Hepatocyte (in vitro differentiated cells): ENCODE data around the gene CABYR. TPM values are rescaled to one million over a fixed set of nuclear protein-coding genes. Genes with fewer than 3 reads are reported as not detected.

Source experiments
- DNase-seq: peaks from one replicate; pipeline ENCODE4 v3.0.0-alpha.2; 2016; ENCODE audit warnings: low spot score
- H2AFZ ChIP-seq: fragments of 200-600 bp; sonication (generic); 2 replicates; pipeline ENCODE4 v1.6.0; 2016; ENCODE audit warnings: antibody characterized with exemption, mild to moderate bottlenecking
- H3K27ac ChIP-seq: fragments of 200-600 bp; sonication (generic); 2 replicates; pipeline ENCODE4 v1.5.1; 2016; ENCODE audit warnings: mild to moderate bottlenecking
- H3K27me3 ChIP-seq: fragments of 200-600 bp; sonication (generic); 2 replicates; pipeline ENCODE4 v1.6.1; 2016
- H3K36me3 ChIP-seq: fragments of 200-600 bp; sonication (generic); replicated peaks from 2 replicates; pipeline ENCODE4 v1.5.1; 2016; ENCODE audit warnings: low read depth; ENCODE audit not compliant: insufficient read depth
- H3K4me1 ChIP-seq: fragments of 200-600 bp; sonication (generic); 2 replicates; pipeline ENCODE4 v1.5.1; 2016; ENCODE audit warnings: mild to moderate bottlenecking, moderate library complexity; ENCODE audit not compliant: insufficient read depth
- H3K4me2 ChIP-seq: fragments of 200-600 bp; sonication (generic); 2 replicates; pipeline ENCODE4 v1.6.0; 2016
- H3K4me3 ChIP-seq: fragments of 200-600 bp; sonication (generic); 2 replicates; pipeline ENCODE4 v1.5.1; 2016; ENCODE audit warnings: mild to moderate bottlenecking
- H3K79me2 ChIP-seq: fragments of 200-600 bp; sonication (generic); 2 replicates; pipeline ENCODE4 v1.6.0; 2017; ENCODE audit warnings: mild to moderate bottlenecking
- H3K9me2 ChIP-seq: fragments of 200-600 bp; sonication (generic); replicated peaks from 2 replicates; pipeline ENCODE4 v1.6.0; 2017; ENCODE audit warnings: mild to moderate bottlenecking; ENCODE audit not compliant: insufficient read depth
- H3K9me3 ChIP-seq: fragments of 200-600 bp; sonication (generic); 2 replicates; pipeline ENCODE4 v1.5.1; 2016; ENCODE audit warnings: low read depth, mild to moderate bottlenecking
- H4K20me1 ChIP-seq: fragments of 200-600 bp; sonication (generic); 2 replicates; pipeline ENCODE4 v1.6.0; 2016; ENCODE audit warnings: mild to moderate bottlenecking; ENCODE audit not compliant: insufficient read depth, poor library complexity, severe bottlenecking
- EZH2 ChIP-seq: fragments of 200-600 bp; sonication (generic); IDR thresholded peaks from 2 replicates; pipeline ENCODE4 v1.6.1; 2016; ENCODE audit warnings: antibody characterized with exemption, mild to moderate bottlenecking, borderline replicate concordance
- EZH2phosphoT487 ChIP-seq: fragments of 200-600 bp; sonication (generic); IDR thresholded peaks from one replicate; pipeline ENCODE4 v1.6.1; 2018; ENCODE audit warnings: antibody characterized with exemption, mild to moderate bottlenecking, low read depth, moderate library complexity; ENCODE audit not compliant: unreplicated experiment, severe bottlenecking
- WGBS: methylation state at CpG from one replicate; pipeline ENCODE4 v1.1.6; 2016; ENCODE audit warnings: low lambda C conversion rate; ENCODE audit errors: missing lambda C conversion rate; 5-methylcytosine and 5-hydroxymethylcytosine counted together
- polyA plus RNA-seq: library from polyadenylated mRNA; unstranded; fragments of >200 nt; fragmentation: Nextera tagmentation; extraction: Ambion mirVana; gene quantifications from 2 replicates; pipeline ENCODE4 v1.2.1, GENCODE V29; 2016
- total RNA-seq: library from RNA; depleted of rRNA; stranded (reverse); fragments of >200 nt; gene quantifications from 2 replicates; pipeline ENCODE4 v1.2.3, GENCODE V29; 2014
- TF ChIP-seq, protein P1 (sequence below): fragments of 200-600 bp; sonication (generic); IDR thresholded peaks from 2 replicates; pipeline ENCODE4 v1.5.1; 2016; ENCODE audit warnings: antibody characterized with exemption, mild to moderate bottlenecking; ENCODE audit not compliant: poor library complexity

Gene CABYR
- total and polyA plus RNA-seq, 2 experiments from 2014 or later: 3.6 to 5.3 TPM

DNA sequence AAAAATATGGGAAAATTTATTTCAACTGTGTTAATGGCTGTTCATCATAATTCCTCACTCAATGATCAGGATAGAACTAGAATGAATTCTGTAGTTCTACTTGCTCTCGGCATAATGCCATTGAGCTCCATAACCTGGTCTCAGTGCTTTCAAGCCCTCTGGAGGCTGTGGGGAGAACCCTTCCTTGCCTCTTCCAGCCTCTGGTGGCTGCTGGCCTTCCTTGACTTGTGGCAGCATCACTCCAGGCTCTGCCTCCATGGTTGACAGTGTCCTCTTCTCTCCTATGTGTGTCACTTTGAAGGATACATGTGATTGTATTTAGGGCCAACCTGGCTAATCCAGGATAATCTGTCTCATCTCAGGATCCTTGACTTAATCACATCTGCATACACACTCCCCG, 26.9 kb upstream of the CABYR start:
- Histone ChIP-seq H3K79me2 (no peaks in the 10 kb centered on the region), H3K27me3 (no peaks in the 10 kb centered on the region), H2AFZ (no peak overlapping the region), H3K27ac (peak overlapping the region; percentile 61), H3K4me1 (peaks cover 8% of the 10 kb centered on the region), H3K36me3 (no peaks in the 10 kb centered on the region), H3K9me2 (no peaks in the 10 kb centered on the region), H3K4me3 (no peak overlapping the region), H4K20me1 (no peaks in the 10 kb centered on the region), H3K9me3 (no peaks in the 10 kb centered on the region), H3K4me2 (no peak overlapping the region)
- TF ChIP-seq EZH2phosphoT487: no peak
- TF ChIP-seq, protein P1, sequence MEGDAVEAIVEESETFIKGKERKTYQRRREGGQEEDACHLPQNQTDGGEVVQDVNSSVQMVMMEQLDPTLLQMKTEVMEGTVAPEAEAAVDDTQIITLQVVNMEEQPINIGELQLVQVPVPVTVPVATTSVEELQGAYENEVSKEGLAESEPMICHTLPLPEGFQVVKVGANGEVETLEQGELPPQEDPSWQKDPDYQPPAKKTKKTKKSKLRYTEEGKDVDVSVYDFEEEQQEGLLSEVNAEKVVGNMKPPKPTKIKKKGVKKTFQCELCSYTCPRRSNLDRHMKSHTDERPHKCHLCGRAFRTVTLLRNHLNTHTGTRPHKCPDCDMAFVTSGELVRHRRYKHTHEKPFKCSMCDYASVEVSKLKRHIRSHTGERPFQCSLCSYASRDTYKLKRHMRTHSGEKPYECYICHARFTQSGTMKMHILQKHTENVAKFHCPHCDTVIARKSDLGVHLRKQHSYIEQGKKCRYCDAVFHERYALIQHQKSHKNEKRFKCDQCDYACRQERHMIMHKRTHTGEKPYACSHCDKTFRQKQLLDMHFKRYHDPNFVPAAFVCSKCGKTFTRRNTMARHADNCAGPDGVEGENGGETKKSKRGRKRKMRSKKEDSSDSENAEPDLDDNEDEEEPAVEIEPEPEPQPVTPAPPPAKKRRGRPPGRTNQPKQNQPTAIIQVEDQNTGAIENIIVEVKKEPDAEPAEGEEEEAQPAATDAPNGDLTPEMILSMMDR: no peak
- no peak for TF ChIP-seq EZH2
- 70% methylated on average over 2 of the region's 2 CpGs for WGBS
- no peak for DNase-seq

DNA sequence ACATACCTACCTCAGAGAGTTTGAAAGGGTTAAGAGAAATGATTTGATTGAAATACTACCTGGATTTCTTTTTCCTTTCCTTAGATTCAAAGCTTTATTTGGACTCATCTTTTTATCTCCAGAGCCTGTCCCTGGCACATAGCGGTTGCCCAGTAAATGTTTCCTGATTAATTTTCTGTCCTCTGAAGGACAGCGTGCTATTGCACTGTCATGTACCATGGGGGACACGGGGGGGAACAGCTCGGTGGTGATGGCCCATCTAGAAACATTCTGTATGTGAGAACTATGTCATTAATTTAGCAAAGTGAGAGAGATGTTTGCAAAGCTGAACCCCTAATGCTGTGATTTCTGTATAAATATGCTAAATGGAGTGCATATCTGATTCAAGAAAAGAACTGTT, 26.4 kb upstream of the CABYR start:
- H3K9me3 ChIP-seq: no peaks in the 10 kb centered on the region
- no peak overlapping the region for H3K4me3 ChIP-seq
- H3K4me1 ChIP-seq: peaks cover 8% of the 10 kb centered on the region
- DNase-seq: no peak
- no peaks in the 10 kb centered on the region for H3K79me2 ChIP-seq
- TF ChIP-seq EZH2: no peak
- TF ChIP-seq EZH2phosphoT487: no peak
- TF ChIP-seq, protein P1: no peak
- no peaks in the 10 kb centered on the region for H3K9me2 ChIP-seq
- H3K4me2 ChIP-seq: peak overlapping the region; percentile 34
- no peaks in the 10 kb centered on the region for H4K20me1 ChIP-seq
- no peak overlapping the region for H2AFZ ChIP-seq
- WGBS: 91% methylated on average over 4 of the region's 4 CpGs
- H3K27me3 ChIP-seq: no peaks in the 10 kb centered on the region
- no peaks in the 10 kb centered on the region for H3K36me3 ChIP-seq
- peak overlapping the region; percentile 61 for H3K27ac ChIP-seq

DNA sequence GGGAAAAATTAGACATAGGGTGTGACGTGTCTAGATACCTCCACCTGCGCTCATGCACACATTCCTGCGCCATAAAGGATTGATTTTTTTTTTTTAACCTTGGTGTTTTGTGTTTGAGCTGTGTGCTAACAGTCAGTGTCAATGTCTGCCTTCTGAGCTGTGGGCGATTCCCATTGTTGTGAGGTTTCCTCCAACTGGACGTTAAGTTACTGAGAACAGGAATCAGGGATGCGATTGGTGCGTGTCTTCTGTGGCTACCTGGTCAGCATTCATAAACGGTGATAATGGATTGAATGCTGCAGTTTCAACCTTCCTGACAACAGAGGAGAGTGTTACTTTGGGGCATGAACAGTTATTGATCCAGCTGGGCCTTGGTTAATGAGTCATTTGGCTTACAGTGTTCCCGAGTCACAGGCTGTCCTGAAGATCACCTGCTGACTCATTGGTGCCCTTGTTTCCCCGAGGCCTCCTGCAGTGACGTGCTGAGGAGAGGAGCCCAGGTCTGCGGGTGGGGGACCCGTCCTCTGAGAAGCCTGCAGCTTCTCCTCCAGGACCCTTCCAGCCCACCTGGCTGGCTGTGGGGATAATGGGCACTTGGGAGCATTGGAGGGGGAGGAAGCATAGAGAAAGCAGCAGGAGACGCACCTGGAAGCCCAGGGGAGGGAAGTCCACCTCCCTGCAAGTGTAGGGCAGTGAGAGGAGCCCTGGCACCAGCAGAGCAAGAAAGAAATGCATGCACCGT, 25.8 kb upstream of the CABYR start:
- no peak overlapping the region for H2AFZ ChIP-seq
- H4K20me1 ChIP-seq: no peaks in the 10 kb centered on the region
- DNase-seq: peak; percentile 77
- peaks cover 8% of the 10 kb centered on the region for H3K4me1 ChIP-seq
- TF ChIP-seq, protein P1: no peak
- TF ChIP-seq EZH2phosphoT487 (no peak), EZH2 (no peak)
- H3K9me3 ChIP-seq: no peaks in the 10 kb centered on the region
- H3K4me2 ChIP-seq: peak overlapping the region; percentile 51
- H3K27me3 ChIP-seq: no peaks in the 10 kb centered on the region
- peak overlapping the region; percentile 61 for H3K27ac ChIP-seq
- no peak overlapping the region for H3K4me3 ChIP-seq
- H3K79me2 ChIP-seq: no peaks in the 10 kb centered on the region
- 62% methylated on average over 15 of the region's 15 CpGs for WGBS
- H3K36me3 ChIP-seq: no peaks in the 10 kb centered on the region
- H3K9me2 ChIP-seq: no peaks in the 10 kb centered on the region
